Astrocyte of the spinal cord (primary cell): ENCODE data around the gene ANGPT4.
"Not testable (repeated sequence)": the region's sequence is repeated elsewhere in the genome, so short reads cannot be mapped to it uniquely, and the experiment has no call there.

Source experiments
- DNase-seq: peaks from one replicate; pipeline ENCODE4 v3.0.0; 2011; ENCODE audit warnings: low read depth, low spot score
- H3K4me3 ChIP-seq: 2 replicates; pipeline ENCODE4 v1.5.1; 2011; ENCODE audit warnings: low read depth, mild to moderate bottlenecking, low read length, moderate library complexity
- CTCF ChIP-seq: IDR thresholded peaks from 2 replicates; pipeline ENCODE4 v1.5.1; 2012; ENCODE audit warnings: low read depth, mild to moderate bottlenecking, low read length, inconsistent platforms
- in situ Hi-C: cut with HindIII; loops from 2 replicates; pipeline ENCODE4 v1.10.0; 2017; ENCODE audit warnings: low sequenced_read_pairs

The ANGPT4 gene

DNA sequence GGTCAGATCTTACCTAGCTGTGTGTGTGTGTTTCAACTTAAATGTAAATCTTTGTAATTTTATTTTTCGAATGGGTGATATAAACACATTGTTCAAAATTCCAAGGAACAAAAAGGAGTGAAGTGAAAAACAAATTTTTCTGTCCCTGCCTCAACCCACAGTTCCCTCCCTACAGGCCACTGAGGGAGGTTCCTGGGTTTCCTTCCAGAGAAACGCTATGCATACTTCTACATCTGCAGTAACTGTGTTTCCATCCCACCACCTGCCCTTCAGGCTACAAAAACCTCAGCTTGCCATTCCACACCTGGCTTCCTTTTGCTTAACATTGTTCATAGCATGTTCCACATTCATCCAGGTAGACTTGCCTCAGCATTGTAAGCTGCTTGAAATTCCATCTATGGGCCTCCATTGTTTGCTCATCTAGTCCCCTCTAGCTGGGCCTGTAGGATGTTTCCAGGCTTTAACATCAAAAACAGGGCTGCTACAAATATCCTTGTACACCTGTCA lies 12.0 kb downstream of the ANGPT4 start:
- no peak for TF ChIP-seq CTCF
- H3K4me3 ChIP-seq, result no peak overlapping the region
- no peak for DNase-seq
- in situ Hi-C loops, result no loop called here

- in situ Hi-C loops, H3K4me3 ChIP-seq, DNase-seq: not testable (repeated sequence)
Observed at GRCh38 chr20:897436-897835, 18.7 kb downstream of the ANGPT4 start.

DNA sequence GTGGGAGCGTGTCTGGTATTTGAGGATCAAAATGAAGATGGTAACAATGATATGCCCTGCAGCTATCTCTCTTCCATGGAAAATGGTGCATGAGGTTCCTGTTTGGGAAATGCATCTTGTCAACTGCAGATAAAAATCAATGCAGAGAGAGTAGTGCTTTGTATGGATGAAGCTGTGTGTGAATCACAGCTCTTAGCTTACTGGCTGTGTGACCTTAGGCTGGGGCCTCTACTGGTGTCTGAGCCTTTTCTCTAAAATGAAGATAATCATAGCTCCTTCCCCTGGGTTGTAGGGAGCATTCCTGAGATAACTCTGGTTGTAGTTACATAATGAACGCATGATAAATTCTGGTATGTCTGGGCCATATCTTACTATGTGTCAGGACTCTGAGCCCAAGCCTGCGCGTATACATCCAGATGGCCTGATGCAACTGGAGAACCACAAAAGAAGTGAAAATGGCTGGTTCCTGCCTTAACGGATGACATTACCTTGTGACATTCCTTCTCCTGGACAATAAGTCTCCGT lies 19.6 kb downstream of the ANGPT4 start:
- H3K4me3 ChIP-seq, result no peak overlapping the region
- in situ Hi-C loops, result no loop called here
- TF ChIP-seq CTCF, result no peak
- DNase-seq, result no peak

- in situ Hi-C loops, DNase-seq, H3K4me3 ChIP-seq: not testable (repeated sequence)
Observed at GRCh38 chr20:892371-892770, 23.8 kb downstream of the ANGPT4 start.

DNA sequence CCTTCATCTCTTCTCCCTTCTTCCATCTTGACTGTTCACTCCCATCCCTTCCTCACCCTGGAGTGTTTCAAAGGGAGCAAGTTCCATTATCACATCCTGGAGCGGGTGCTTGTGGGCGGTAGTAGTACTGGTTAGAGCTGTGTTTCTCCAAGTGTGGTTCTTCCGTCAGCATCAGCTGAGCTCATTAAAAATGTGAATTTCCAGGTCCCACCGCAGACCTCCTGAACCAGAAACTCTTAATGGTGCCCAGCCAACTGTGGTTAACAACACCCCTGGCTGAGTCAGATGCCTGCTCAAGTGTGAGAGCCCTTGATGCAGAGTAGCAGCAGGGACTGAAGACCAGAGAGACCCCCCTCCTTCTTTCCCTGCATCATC lies 24.4 kb downstream of the ANGPT4 start:
- in situ Hi-C loops, result no loop called here
- DNase-seq, result no peak
- no peak overlapping the region for H3K4me3 ChIP-seq
- TF ChIP-seq CTCF, result no peak

DNA sequence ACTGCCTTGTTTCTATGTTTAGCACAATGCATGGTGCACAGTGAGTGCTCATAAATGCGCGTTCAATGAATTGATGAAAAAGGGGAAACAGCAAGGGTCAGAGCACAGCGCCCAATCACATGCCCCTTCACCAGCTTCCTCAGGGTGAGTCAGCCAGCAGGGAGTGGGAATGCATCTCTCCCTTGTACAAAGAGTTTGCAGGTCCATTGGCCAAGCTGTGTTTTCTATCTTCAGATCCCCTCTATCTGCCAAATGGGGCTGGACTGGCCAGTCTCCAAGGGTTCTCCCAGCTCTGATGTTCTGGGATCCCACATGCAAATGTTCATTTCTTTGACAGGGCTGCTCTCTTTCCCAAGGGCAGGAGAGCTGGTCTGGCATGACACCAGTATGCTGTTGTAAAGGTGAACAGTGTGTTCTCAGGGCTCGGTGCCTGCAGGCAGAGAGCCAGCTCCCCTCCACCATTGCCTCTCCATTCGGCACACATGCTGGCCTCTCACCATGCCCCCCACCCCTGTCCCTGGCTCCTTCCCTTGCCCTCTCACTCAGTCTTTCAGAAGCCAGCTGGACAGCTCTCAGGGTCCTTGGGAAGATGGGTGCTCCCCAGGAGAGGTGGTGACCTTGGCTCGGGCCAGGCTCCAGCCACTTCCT lies 25.0 kb downstream of the ANGPT4 start:
- in situ Hi-C loops, result no loop called here
- no peak for DNase-seq
- no peak for TF ChIP-seq CTCF
- no peak overlapping the region for H3K4me3 ChIP-seq

DNA sequence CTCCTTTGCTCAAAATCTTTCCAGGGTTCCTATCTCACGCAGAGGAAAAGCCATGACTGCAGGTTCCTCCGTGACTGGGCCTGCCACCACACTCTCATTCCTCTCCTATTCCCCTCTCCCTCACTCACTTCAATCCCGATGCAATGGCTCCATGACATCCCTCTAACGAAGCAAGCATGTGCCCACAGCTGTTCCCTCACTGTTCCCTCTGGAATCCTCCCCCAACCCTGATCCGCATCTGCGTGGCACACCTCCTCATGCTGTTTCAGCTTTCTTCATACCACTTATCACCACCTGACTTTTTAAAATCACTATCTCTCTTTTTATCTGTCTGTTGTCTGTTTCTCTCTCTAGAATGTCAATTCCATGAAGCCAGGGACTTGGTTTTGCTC lies 25.5 kb downstream of the ANGPT4 start:
- H3K4me3 ChIP-seq, result no peak overlapping the region
- DNase-seq, result no peak
- in situ Hi-C loops, result no loop called here
- no peak for TF ChIP-seq CTCF
